Measurements from ENCODE around the gene KREMEN1.

KREMEN1 gene

GRCh38 chr22:29106839-29107238 is 34.0 kb downstream of the KREMEN1 start:
- H3K4me3 ChIP-seq (ENCODE audit: low read depth, low read length): no peak overlapping the region
- H3K36me3 ChIP-seq (replicated peaks): no peaks in the 10 kb centered on the region
- no peak for DNase-seq
- in situ Hi-C loops (cut with HindIII; ENCODE audit: low pct_ligation_motif_present, low sequenced_read_pairs): no loop called here
- TF ChIP-seq, protein P1, sequence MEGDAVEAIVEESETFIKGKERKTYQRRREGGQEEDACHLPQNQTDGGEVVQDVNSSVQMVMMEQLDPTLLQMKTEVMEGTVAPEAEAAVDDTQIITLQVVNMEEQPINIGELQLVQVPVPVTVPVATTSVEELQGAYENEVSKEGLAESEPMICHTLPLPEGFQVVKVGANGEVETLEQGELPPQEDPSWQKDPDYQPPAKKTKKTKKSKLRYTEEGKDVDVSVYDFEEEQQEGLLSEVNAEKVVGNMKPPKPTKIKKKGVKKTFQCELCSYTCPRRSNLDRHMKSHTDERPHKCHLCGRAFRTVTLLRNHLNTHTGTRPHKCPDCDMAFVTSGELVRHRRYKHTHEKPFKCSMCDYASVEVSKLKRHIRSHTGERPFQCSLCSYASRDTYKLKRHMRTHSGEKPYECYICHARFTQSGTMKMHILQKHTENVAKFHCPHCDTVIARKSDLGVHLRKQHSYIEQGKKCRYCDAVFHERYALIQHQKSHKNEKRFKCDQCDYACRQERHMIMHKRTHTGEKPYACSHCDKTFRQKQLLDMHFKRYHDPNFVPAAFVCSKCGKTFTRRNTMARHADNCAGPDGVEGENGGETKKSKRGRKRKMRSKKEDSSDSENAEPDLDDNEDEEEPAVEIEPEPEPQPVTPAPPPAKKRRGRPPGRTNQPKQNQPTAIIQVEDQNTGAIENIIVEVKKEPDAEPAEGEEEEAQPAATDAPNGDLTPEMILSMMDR (IDR thresholded peaks at IDR 0.05; ENCODE audit: low read depth, low read length, missing control alignments): no peak
- no peaks in the 10 kb centered on the region for H3K27me3 ChIP-seq (replicated peaks)
- H3K27ac ChIP-seq: no peak overlapping the region

- Histone ChIP-seq H3K4me3 (ENCODE audit: low read depth, low read length) (no peak overlapping the region), H3K36me3 (replicated peaks) (no peaks in the 10 kb centered on the region), H3K27ac (no peak overlapping the region), H3K27me3 (replicated peaks) (no peaks in the 10 kb centered on the region)
- TF ChIP-seq, protein P1 (IDR thresholded peaks at IDR 0.05; ENCODE audit: low read depth, low read length, missing control alignments): no peak
- no peak for DNase-seq
- in situ Hi-C loops (cut with HindIII; ENCODE audit: low pct_ligation_motif_present, low sequenced_read_pairs): no loop called here
Measured at GRCh38 chr22:29108137-29108536, 35.3 kb downstream of the KREMEN1 start.

- Histone ChIP-seq H3K4me3 (ENCODE audit: low read depth, low read length) (no peak overlapping the region), H3K27me3 (replicated peaks) (no peaks in the 10 kb centered on the region), H3K27ac (no peak overlapping the region), H3K36me3 (replicated peaks) (no peaks in the 10 kb centered on the region)
- no peak for DNase-seq
- TF ChIP-seq, protein P1 (IDR thresholded peaks at IDR 0.05; ENCODE audit: low read depth, low read length, missing control alignments): no peak
- in situ Hi-C loops (cut with HindIII; ENCODE audit: low pct_ligation_motif_present, low sequenced_read_pairs): no loop called here
Measured at GRCh38 chr22:29109822-29110221, 37.0 kb downstream of the KREMEN1 start.

- TF ChIP-seq, protein P1 (IDR thresholded peaks at IDR 0.05; ENCODE audit: low read depth, low read length, missing control alignments): no peak
- H3K36me3 ChIP-seq (replicated peaks): no peaks in the 10 kb centered on the region
Measured at GRCh38 chr22:29110946-29111345, 38.1 kb downstream of the KREMEN1 start.

DNA sequence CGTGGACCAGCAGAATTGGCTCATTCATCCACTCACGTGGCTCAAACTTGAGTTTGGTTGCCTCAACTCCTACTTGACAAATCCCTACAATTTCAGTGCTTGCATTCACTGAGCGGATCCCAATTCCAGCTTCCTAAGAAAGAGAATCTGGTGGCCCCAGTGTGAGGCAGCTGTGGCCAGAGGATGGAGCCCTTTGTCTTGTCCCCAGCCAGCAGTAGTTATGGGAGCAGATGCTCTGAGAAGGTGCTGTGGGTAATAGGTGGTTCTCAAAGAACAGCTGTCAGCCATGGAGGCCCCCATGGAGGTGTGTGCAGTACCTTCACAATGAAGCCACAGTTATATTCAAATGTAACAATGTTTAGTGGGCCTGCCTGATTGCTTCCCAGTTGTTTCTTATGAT is 39.3 kb downstream of the KREMEN1 start:
- H3K4me3 ChIP-seq (ENCODE audit: low read depth, low read length): no peak overlapping the region
- no peak for DNase-seq
- no peak overlapping the region for H3K27ac ChIP-seq
- TF ChIP-seq, protein P1 (IDR thresholded peaks at IDR 0.05; ENCODE audit: low read depth, low read length, missing control alignments): no peak
- no peaks in the 10 kb centered on the region for H3K36me3 ChIP-seq (replicated peaks)
- H3K27me3 ChIP-seq (replicated peaks): no peaks in the 10 kb centered on the region
- in situ Hi-C loops (cut with HindIII; ENCODE audit: low pct_ligation_motif_present, low sequenced_read_pairs): no loop called here

More at GRCh38 chr22:29110946-29111345, 38.1 kb downstream of the KREMEN1 start:
- Histone ChIP-seq H3K27me3 (replicated peaks) (no peaks in the 10 kb centered on the region), H3K27ac (no peak overlapping the region), H3K4me3 (ENCODE audit: low read depth, low read length) (no peak overlapping the region)
- no peak for DNase-seq
- in situ Hi-C loops (cut with HindIII; ENCODE audit: low pct_ligation_motif_present, low sequenced_read_pairs): no loop called here

- no peaks in the 10 kb centered on the region for H3K36me3 ChIP-seq (replicated peaks)
- in situ Hi-C loops (cut with HindIII; ENCODE audit: low pct_ligation_motif_present, low sequenced_read_pairs): no loop called here
- no peaks in the 10 kb centered on the region for H3K27me3 ChIP-seq (replicated peaks)
- DNase-seq: no peak
- H3K4me3 ChIP-seq (ENCODE audit: low read depth, low read length): no peak overlapping the region
- no peak overlapping the region for H3K27ac ChIP-seq
- TF ChIP-seq, protein P1 (IDR thresholded peaks at IDR 0.05; ENCODE audit: low read depth, low read length, missing control alignments): no peak
Measured at GRCh38 chr22:29112681-29113080, 39.8 kb downstream of the KREMEN1 start.

All from brain microvascular endothelial cell (primary cell).